IMR-90 (cell line): ENCODE data around the gene SLC39A8. TPM values are rescaled to one million over a fixed set of nuclear protein-coding genes. Genes with fewer than 3 reads are reported as not detected.

Experiments used
- ATAC-seq: fragments of 200-7000 bp; cut with Tn5 transposase; 2 replicates; pipeline ENCODE4 v1.9.1; 2020; ENCODE audit warnings: low read depth, mild to moderate bottlenecking, moderate library complexity
- BruUV-seq: library from RNA; stranded (reverse); fragments of 400-500 nt; replicated peaks from 2 replicates; lab custom pipeline; 2021; lab: Mats Ljungman, UMichigan
- CTCF ChIA-PET: fragments of 300-600 bp; formaldehyde crosslinking; extraction: SDS; loops from one replicate; lab custom pipeline; 2021; ENCODE audit warnings: antibody characterized with exemption; lab: Yijun Ruan, JAX
- POLR2A ChIA-PET: fragments of 300-600 bp; sonication (Branson Sonifier 250); formaldehyde crosslinking; loops from one replicate; lab custom pipeline; 2022; ENCODE audit warnings: antibody characterized with exemption; ENCODE audit not compliant: unreplicated experiment; lab: Charles Lee
- DNase-seq: peaks from one replicate; pipeline ENCODE4 v3.0.0; 2013
- H2AFZ ChIP-seq: replicated peaks from 2 replicates; pipeline ENCODE3; 2013; ENCODE audit warnings: low read length, mild to moderate bottlenecking; ENCODE audit not compliant: poor library complexity
- H2AK5ac ChIP-seq: 2 replicates; pipeline ENCODE4 v1.6.1; 2013; ENCODE audit warnings: low read depth, low read length, inconsistent platforms
- H2AK9ac ChIP-seq: replicated peaks from 2 replicates; pipeline ENCODE3; 2013; ENCODE audit warnings: mild to moderate bottlenecking, low read depth, low read length, moderate library complexity; ENCODE audit not compliant: poor library complexity
- H2BK120ac ChIP-seq: 2 replicates; pipeline ENCODE4 v1.6.1; 2013; ENCODE audit warnings: low read depth, low read length, inconsistent platforms
- H2BK15ac ChIP-seq: 3 replicates; pipeline ENCODE4 v1.6.1; 2013; ENCODE audit warnings: low read depth, low read length, inconsistent platforms
- H2BK20ac ChIP-seq: 2 replicates; pipeline ENCODE4 v1.6.1; 2013; ENCODE audit warnings: low read depth, mild to moderate bottlenecking, inconsistent platforms, low read length, moderate library complexity
- H2BK5ac ChIP-seq: 2 replicates; pipeline ENCODE4 v1.6.1; 2013; ENCODE audit warnings: mild to moderate bottlenecking, low read depth, low read length, inconsistent platforms; ENCODE audit not compliant: poor library complexity, severe bottlenecking
- H3K14ac ChIP-seq: replicated peaks from 2 replicates; pipeline ENCODE4 v1.6.1; 2013; ENCODE audit warnings: low read depth, low read length, inconsistent platforms
- H3K18ac ChIP-seq: 2 replicates; pipeline ENCODE4 v1.6.1; 2013; ENCODE audit warnings: low read depth, low read length, control low read depth
- H3K23ac ChIP-seq: 2 replicates; pipeline ENCODE4 v1.6.1; 2013; ENCODE audit warnings: low read depth, low read length, inconsistent platforms
- H3K27ac ChIP-seq: 2 replicates; pipeline ENCODE4 v1.5.1; 2013; ENCODE audit warnings: mild to moderate bottlenecking, control low read depth, low read length; ENCODE audit not compliant: insufficient read depth
- H3K27me3 ChIP-seq: 2 replicates; pipeline ENCODE4 v1.6.1; 2013; ENCODE audit warnings: low read length; ENCODE audit not compliant: control insufficient read depth, insufficient read depth
- H3K36me3 ChIP-seq: 2 replicates; pipeline ENCODE4 v1.6.1; 2013; ENCODE audit warnings: low read length, mixed read lengths; ENCODE audit not compliant: control insufficient read depth, insufficient read depth
- H3K4ac ChIP-seq: 2 replicates; pipeline ENCODE4 v1.6.1; 2013; ENCODE audit warnings: low read depth, low read length, inconsistent platforms
- H3K4me1 ChIP-seq: 2 replicates; pipeline ENCODE4 v1.6.1; 2013; ENCODE audit warnings: low read length, mixed read lengths; ENCODE audit not compliant: control insufficient read depth, insufficient read depth
- H3K4me2 ChIP-seq: 2 replicates; pipeline ENCODE4 v1.6.1; 2013; ENCODE audit warnings: low read depth, mild to moderate bottlenecking, control low read depth, low read length, moderate library complexity
- H3K4me3 ChIP-seq: 2 replicates; pipeline ENCODE4 v1.5.1; 2013; ENCODE audit warnings: low read depth, mild to moderate bottlenecking, control low read depth, low read length, moderate library complexity; ENCODE audit not compliant: insufficient read depth
- H3K56ac ChIP-seq: 2 replicates; pipeline ENCODE4 v1.6.1; 2013; ENCODE audit warnings: low read length, inconsistent platforms; ENCODE audit not compliant: insufficient read depth; ENCODE audit errors: extremely low read depth
- H3K79me1 ChIP-seq, 2 experiments: 2 replicates each; pipeline ENCODE4 v1.6.1; 2013; ENCODE audit warnings: low read length in 2 of 2, inconsistent platforms in 1 of 2, low read depth in 1 of 2
- H3K9ac ChIP-seq: 2 replicates; pipeline ENCODE4 v1.6.1; 2013; ENCODE audit warnings: low read depth, low read length, control low read depth
- H3K9me1 ChIP-seq: 2 replicates; pipeline ENCODE4 v1.6.1; 2013; ENCODE audit warnings: low read length, inconsistent platforms; ENCODE audit not compliant: insufficient read depth
- H3K9me3 ChIP-seq: 2 replicates; pipeline ENCODE4 v1.6.1; 2013; ENCODE audit warnings: low read length; ENCODE audit not compliant: control insufficient read depth, insufficient read depth
- H4K20me1 ChIP-seq: 2 replicates; pipeline ENCODE4 v1.6.1; 2013; ENCODE audit warnings: low read length, inconsistent platforms; ENCODE audit not compliant: insufficient read depth
- H4K5ac ChIP-seq: 2 replicates; pipeline ENCODE4 v1.6.1; 2013; ENCODE audit warnings: mild to moderate bottlenecking, low read depth, low read length, control low read depth
- H4K8ac ChIP-seq, 2 experiments: 2 replicates each; pipeline ENCODE4 v1.6.1; 2013; ENCODE audit warnings: low read depth in 2 of 2, low read length in 2 of 2, control low read depth in 1 of 2, inconsistent platforms in 1 of 2
- H4K91ac ChIP-seq: 2 replicates; pipeline ENCODE4 v1.6.1; 2013; ENCODE audit warnings: low read depth, low read length, inconsistent platforms; ENCODE audit not compliant: insufficient read depth
- BHLHE40 ChIP-seq: fragments of 150-350 bp; IDR thresholded peaks from 2 replicates; pipeline ENCODE4 v1.6.1; 2016; ENCODE audit warnings: mild to moderate bottlenecking, low read depth, low read length
- CEBPB ChIP-seq: IDR thresholded peaks from 2 replicates; pipeline ENCODE4 v1.6.1; 2012; ENCODE audit warnings: low read depth, low read length, improper control_type of control experiment
- CHD1 ChIP-seq: IDR thresholded peaks from 2 replicates; pipeline ENCODE4 v1.6.1; 2012; ENCODE audit warnings: low read depth, low read length, improper control_type of control experiment
- FOS ChIP-seq: fragments of 150-350 bp; IDR thresholded peaks from 2 replicates; pipeline ENCODE4 v1.6.1; 2016; ENCODE audit warnings: low read depth, low read length
- MAFK ChIP-seq: IDR thresholded peaks from 2 replicates; pipeline ENCODE4 v1.6.1; 2012; ENCODE audit warnings: low read depth, low read length, improper control_type of control experiment
- MAZ ChIP-seq: IDR thresholded peaks from 2 replicates; pipeline ENCODE4 v1.6.1; 2012; ENCODE audit warnings: low read depth, mild to moderate bottlenecking, low read length, improper control_type of control experiment, moderate library complexity, borderline replicate concordance
- MXI1 ChIP-seq: IDR thresholded peaks from 2 replicates; pipeline ENCODE4 v1.6.1; 2012; ENCODE audit warnings: low read depth, mild to moderate bottlenecking, low read length, moderate library complexity, borderline replicate concordance
- NFE2L2 ChIP-seq: fragments of 150-350 bp; IDR thresholded peaks from 2 replicates; pipeline ENCODE4 v1.6.1; 2016; ENCODE audit warnings: low read depth, mild to moderate bottlenecking, low read length
- POLR2A ChIP-seq: IDR thresholded peaks from 2 replicates; pipeline ENCODE4 v1.6.1; 2012; ENCODE audit warnings: mild to moderate bottlenecking, low read depth, low read length
- RAD21 ChIP-seq: IDR thresholded peaks from 2 replicates; pipeline ENCODE4 v1.6.1; 2012; ENCODE audit warnings: low read length, improper control_type of control experiment
- RCOR1 ChIP-seq: IDR thresholded peaks from 2 replicates; pipeline ENCODE4 v1.6.1; 2012; ENCODE audit warnings: mild to moderate bottlenecking, low read length, improper control_type of control experiment; ENCODE audit not compliant: insufficient replicate concordance
- RFX5 ChIP-seq: IDR thresholded peaks from 2 replicates; pipeline ENCODE4 v1.8.0; 2012; ENCODE audit warnings: low read depth, mild to moderate bottlenecking, low read length, moderate library complexity
- SMC3 ChIP-seq: fragments of 150-350 bp; IDR thresholded peaks from 2 replicates; pipeline ENCODE4 v1.6.1; 2016; ENCODE audit warnings: low read depth, mild to moderate bottlenecking, antibody characterized with exemption, low read length, moderate library complexity
- WGBS, 2 experiments: methylation state at CpG; one replicate each; pipeline versions ENCODE4 v1.1.5 to v1.1.7; 2013; ENCODE audit warnings: missing lambda C conversion rate in 2 of 2; ENCODE audit not compliant: insufficient read length in 1 of 2; ENCODE audit errors: extremely low coverage in 2 of 2; 5-methylcytosine and 5-hydroxymethylcytosine counted together
- dilution Hi-C: fragments of 300-500 bp; cut with HindIII; formaldehyde crosslinking; loops from one replicate; pipeline ENCODE4 v1.14.3; 2018; ENCODE audit warnings: low sequenced_read_pairs; ENCODE audit not compliant: unreplicated experiment
- in situ Hi-C: fragments of 300-500 bp; cut with MboI; formaldehyde crosslinking; loops from 3 replicates; pipeline ENCODE4 v1.14.3; 2019; ENCODE audit warnings: low sequenced_read_pairs, inconsistent platforms, mixed read lengths
- intact Hi-C: fragments of 100-400 bp; cut with micrococcal nuclease; formaldehyde crosslinking; loops from 2 replicates; pipeline ENCODE4 v1.10.0; 2022
- polyA plus RNA-seq, 3 experiments: library from polyadenylated mRNA; depleted of rRNA; stranded (reverse); fragments of >200 nt; gene quantifications; 2 replicates each; pipeline ENCODE4 v1.2.3, GENCODE V29; 2012; ENCODE audit warnings: low replicate concordance in 1 of 3
- total RNA-seq: library from RNA; depleted of rRNA; stranded (reverse); fragments of >200 nt; gene quantifications from 2 replicates; pipeline ENCODE4 v1.2.3, GENCODE V29; 2012
- TF ChIP-seq, protein P1 (sequence below): fragments of 150-350 bp; IDR thresholded peaks from 2 replicates; pipeline ENCODE4 v1.6.1; 2016; ENCODE audit warnings: low read depth, mild to moderate bottlenecking, low read length, moderate library complexity, borderline replicate concordance
- TF ChIP-seq, protein P2 (sequence below): conservative IDR thresholded peaks from 2 replicates; pipeline ENCODE4 v1.5.1; 2012; ENCODE audit warnings: mild to moderate bottlenecking, low read depth, low read length, improper control_type of control experiment
- TF ChIP-seq, protein P3 (sequence below): fragments of 150-350 bp; IDR thresholded peaks from 2 replicates; pipeline ENCODE4 v1.6.1; 2017; ENCODE audit warnings: mild to moderate bottlenecking, antibody characterized with exemption, low read length, low read depth

SLC39A8 gene
- total and polyA plus RNA-seq, 2 of the 4 experiments (the other 2 are of a cell fraction) = 0.05 to 0.18 TPM

DNA sequence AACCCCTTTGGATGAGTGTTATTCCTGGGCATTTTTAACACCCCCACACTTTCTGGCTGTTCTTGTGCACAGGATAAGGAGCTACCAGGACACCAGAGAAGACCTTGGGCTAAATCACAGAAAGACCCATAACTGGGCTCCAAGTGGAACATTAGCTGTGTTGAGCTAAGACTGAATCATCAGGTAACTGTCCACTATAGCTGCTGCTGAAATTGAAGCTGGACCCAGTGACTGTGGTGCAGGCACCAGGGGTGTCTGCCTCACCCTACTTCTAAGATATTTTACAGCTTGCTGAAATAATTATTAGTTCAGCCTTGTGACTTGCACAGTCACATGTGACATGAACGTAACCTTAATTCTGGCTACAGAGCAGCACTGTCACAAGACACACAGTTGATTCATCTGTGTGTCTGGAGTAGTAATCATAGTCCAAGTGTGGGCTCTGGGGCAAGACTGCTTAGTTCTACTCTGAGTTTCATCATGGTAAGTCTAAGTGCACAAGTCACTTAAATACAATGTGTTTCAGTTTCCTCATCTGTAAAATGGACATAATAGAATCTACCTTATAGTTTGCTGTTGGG, 127.4 kb downstream of the SLC39A8 start:
- no peak overlapping the region for H2AFZ ChIP-seq
- no peaks in the 10 kb centered on the region for H4K20me1 ChIP-seq
- no peak overlapping the region for H2BK15ac ChIP-seq
- ATAC-seq (no peak), DNase-seq (no peak)
- no peak overlapping the region for H3K14ac ChIP-seq
- no peaks in the 10 kb centered on the region for H3K79me1 ChIP-seq
- no peak overlapping the region for H4K5ac ChIP-seq
- in situ Hi-C loops = no loop called here
- dilution Hi-C loops = no loop called here
- no TSS peak for BruUV-seq
- H3K23ac ChIP-seq = no peak overlapping the region
- no peak overlapping the region for H2AK9ac ChIP-seq
- H3K9ac ChIP-seq = no peak overlapping the region
- no peaks in the 10 kb centered on the region for H3K27me3 ChIP-seq
- no peaks in the 10 kb centered on the region for H3K9me3 ChIP-seq
- no peak overlapping the region for H2BK120ac ChIP-seq
- no peak overlapping the region for H3K4me2 ChIP-seq
- H3K4me1 ChIP-seq = no peaks in the 10 kb centered on the region
- ChIA-PET POLR2A (no interaction called here), CTCF (interaction anchor here (0.7 to 1.3 kb wide), 2 partner anchors 12 to 1056 kb away, joined by 3 read pairs; no protein-coding TSS in a partner anchor)
- H3K9me1 ChIP-seq = no peaks in the 10 kb centered on the region
- no peak overlapping the region for H2BK20ac ChIP-seq
- H3K56ac ChIP-seq = no peak overlapping the region
- H3K18ac ChIP-seq = no peak overlapping the region
- H3K4ac ChIP-seq = no peak overlapping the region
- no peak overlapping the region for H2AK5ac ChIP-seq
- no peak overlapping the region for H3K4me3 ChIP-seq
- H4K91ac ChIP-seq = no peak overlapping the region
- TF ChIP-seq RAD21 = no peak
- TF ChIP-seq CEBPB = no peak
- no peak for TF ChIP-seq MXI1
- TF ChIP-seq RFX5 = no peak
- TF ChIP-seq FOS = no peak
- TF ChIP-seq BHLHE40 = no peak
- TF ChIP-seq, protein P1, sequence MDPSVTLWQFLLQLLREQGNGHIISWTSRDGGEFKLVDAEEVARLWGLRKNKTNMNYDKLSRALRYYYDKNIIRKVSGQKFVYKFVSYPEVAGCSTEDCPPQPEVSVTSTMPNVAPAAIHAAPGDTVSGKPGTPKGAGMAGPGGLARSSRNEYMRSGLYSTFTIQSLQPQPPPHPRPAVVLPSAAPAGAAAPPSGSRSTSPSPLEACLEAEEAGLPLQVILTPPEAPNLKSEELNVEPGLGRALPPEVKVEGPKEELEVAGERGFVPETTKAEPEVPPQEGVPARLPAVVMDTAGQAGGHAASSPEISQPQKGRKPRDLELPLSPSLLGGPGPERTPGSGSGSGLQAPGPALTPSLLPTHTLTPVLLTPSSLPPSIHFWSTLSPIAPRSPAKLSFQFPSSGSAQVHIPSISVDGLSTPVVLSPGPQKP = no peak
- no peak for TF ChIP-seq RCOR1
- no peak for TF ChIP-seq POLR2A
- TF ChIP-seq MAZ = no peak
- TF ChIP-seq NFE2L2 = no peak
- TF ChIP-seq, protein P2, sequence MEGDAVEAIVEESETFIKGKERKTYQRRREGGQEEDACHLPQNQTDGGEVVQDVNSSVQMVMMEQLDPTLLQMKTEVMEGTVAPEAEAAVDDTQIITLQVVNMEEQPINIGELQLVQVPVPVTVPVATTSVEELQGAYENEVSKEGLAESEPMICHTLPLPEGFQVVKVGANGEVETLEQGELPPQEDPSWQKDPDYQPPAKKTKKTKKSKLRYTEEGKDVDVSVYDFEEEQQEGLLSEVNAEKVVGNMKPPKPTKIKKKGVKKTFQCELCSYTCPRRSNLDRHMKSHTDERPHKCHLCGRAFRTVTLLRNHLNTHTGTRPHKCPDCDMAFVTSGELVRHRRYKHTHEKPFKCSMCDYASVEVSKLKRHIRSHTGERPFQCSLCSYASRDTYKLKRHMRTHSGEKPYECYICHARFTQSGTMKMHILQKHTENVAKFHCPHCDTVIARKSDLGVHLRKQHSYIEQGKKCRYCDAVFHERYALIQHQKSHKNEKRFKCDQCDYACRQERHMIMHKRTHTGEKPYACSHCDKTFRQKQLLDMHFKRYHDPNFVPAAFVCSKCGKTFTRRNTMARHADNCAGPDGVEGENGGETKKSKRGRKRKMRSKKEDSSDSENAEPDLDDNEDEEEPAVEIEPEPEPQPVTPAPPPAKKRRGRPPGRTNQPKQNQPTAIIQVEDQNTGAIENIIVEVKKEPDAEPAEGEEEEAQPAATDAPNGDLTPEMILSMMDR = no peak
- no peak for TF ChIP-seq CHD1
- no peak for TF ChIP-seq SMC3
- no peak for TF ChIP-seq MAFK
- TF ChIP-seq, protein P3, sequence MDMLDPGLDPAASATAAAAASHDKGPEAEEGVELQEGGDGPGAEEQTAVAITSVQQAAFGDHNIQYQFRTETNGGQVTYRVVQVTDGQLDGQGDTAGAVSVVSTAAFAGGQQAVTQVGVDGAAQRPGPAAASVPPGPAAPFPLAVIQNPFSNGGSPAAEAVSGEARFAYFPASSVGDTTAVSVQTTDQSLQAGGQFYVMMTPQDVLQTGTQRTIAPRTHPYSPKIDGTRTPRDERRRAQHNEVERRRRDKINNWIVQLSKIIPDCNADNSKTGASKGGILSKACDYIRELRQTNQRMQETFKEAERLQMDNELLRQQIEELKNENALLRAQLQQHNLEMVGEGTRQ = no peak
- no peak overlapping the region for H2BK5ac ChIP-seq
- H3K27ac ChIP-seq = no peak overlapping the region
- WGBS, 2 experiments = no CpG with 5 or more reads among the region's 1 CpG
- intact Hi-C loops = no loop called here
- no peaks in the 10 kb centered on the region for H3K36me3 ChIP-seq
- no peak overlapping the region for H4K8ac ChIP-seq
